Stomach smooth muscle (tissue), 2 donors: Measurements from ENCODE around the gene HIBCH.
"Not testable (repeated sequence)": the region's sequence is repeated elsewhere in the genome, so short reads cannot be mapped to it uniquely, and the experiment has no call there.

Experiments
- H3K27ac ChIP-seq: one replicate; pipeline ENCODE4 v1.7.0; 2013; ENCODE audit warnings: mild to moderate bottlenecking, low read length, inconsistent platforms
- H3K27me3 ChIP-seq, 2 donors: one replicate each; pipeline ENCODE4 v1.7.0; 2013; ENCODE audit warnings: low read length in 2 of 2; ENCODE audit not compliant: insufficient read depth in 2 of 2, control insufficient read depth in 1 of 2
- H3K36me3 ChIP-seq, 2 donors: one replicate each; pipeline ENCODE4 v1.7.0; 2013; ENCODE audit warnings: low read length in 2 of 2; ENCODE audit not compliant: control insufficient read depth in 2 of 2, insufficient read depth in 2 of 2
- H3K4me1 ChIP-seq: one replicate; pipeline ENCODE4 v1.7.0; 2013; ENCODE audit warnings: low read length; ENCODE audit not compliant: control insufficient read depth, insufficient read depth
- H3K4me3 ChIP-seq, 2 donors: one replicate each; pipeline ENCODE4 v1.7.0; 2013; ENCODE audit warnings: low read length in 2 of 2
- H3K9ac ChIP-seq, 2 donors: one replicate each; pipeline ENCODE4 v1.7.0; 2013; ENCODE audit warnings: low read length in 2 of 2, mild to moderate bottlenecking in 1 of 2
- H3K9me3 ChIP-seq, 2 donors: one replicate each; pipeline ENCODE4 v1.7.0; 2013; ENCODE audit warnings: low read length in 2 of 2; ENCODE audit not compliant: control insufficient read depth in 2 of 2
- donor health status: healthy.
- donor health status: Pancreatic carcinoma.

The HIBCH gene

GRCh38 chr2:190272457-190272842 lies 47.2 kb downstream of the HIBCH start:
- H3K4me3 ChIP-seq: no peak overlapping the region
- no peaks in the 10 kb centered on the region for H3K27me3 ChIP-seq
- H3K9me3 ChIP-seq: no peaks in the 10 kb centered on the region
- no peaks in the 10 kb centered on the region for H3K36me3 ChIP-seq
- H3K27ac ChIP-seq: no peak overlapping the region
- H3K4me1 ChIP-seq: no peaks in the 10 kb centered on the region
- H3K9ac ChIP-seq: no peak overlapping the region

- H3K4me3 ChIP-seq: no peak overlapping the region
- H3K27ac ChIP-seq: no peak overlapping the region
- no peak overlapping the region for H3K9ac ChIP-seq
- H3K36me3 ChIP-seq: peaks cover 0 to 3% of the 10 kb centered on the region in 2 donors
- no peaks in the 10 kb centered on the region for H3K9me3 ChIP-seq
- H3K4me1 ChIP-seq: no peaks in the 10 kb centered on the region
- no peaks in the 10 kb centered on the region for H3K27me3 ChIP-seq
These were observed 47.7 kb downstream of the HIBCH start for GRCh38 chr2:190271783-190272456.

GRCh38 chr2:190270298-190270697 lies 49.3 kb downstream of the HIBCH start:
- H3K9ac ChIP-seq: no peak overlapping the region
- H3K9me3 ChIP-seq: no peaks in the 10 kb centered on the region
- no peaks in the 10 kb centered on the region for H3K4me1 ChIP-seq
- peaks cover 0 to 3% of the 10 kb centered on the region in 2 donors for H3K36me3 ChIP-seq
- no peak overlapping the region for H3K4me3 ChIP-seq
- no peak overlapping the region for H3K27ac ChIP-seq
- no peaks in the 10 kb centered on the region for H3K27me3 ChIP-seq

GRCh38 chr2:190269699-190270098 lies 49.9 kb downstream of the HIBCH start:
- not testable (repeated sequence) for H3K9ac ChIP-seq, H3K4me3 ChIP-seq, H3K27ac ChIP-seq, H3K4me1 ChIP-seq, H3K27me3 ChIP-seq, H3K9me3 ChIP-seq, H3K36me3 ChIP-seq

- no peaks in the 10 kb centered on the region for H3K9me3 ChIP-seq
- H3K4me1 ChIP-seq: no peaks in the 10 kb centered on the region
- peaks cover 0 to 3% of the 10 kb centered on the region in 2 donors for H3K36me3 ChIP-seq
- H3K9ac ChIP-seq: no peak overlapping the region
- H3K27ac ChIP-seq: no peak overlapping the region
- no peak overlapping the region for H3K4me3 ChIP-seq
- H3K27me3 ChIP-seq: no peaks in the 10 kb centered on the region
These were observed 52.3 kb downstream of the HIBCH start for GRCh38 chr2:190267302-190267701.

GRCh38 chr2:190266314-190266713 lies 53.3 kb downstream of the HIBCH start:
- Histone ChIP-seq H3K36me3 (peaks cover 0 to 3% of the 10 kb centered on the region in 2 donors), H3K27ac (no peak overlapping the region), H3K4me3 (no peak overlapping the region), H3K9ac (no peak overlapping the region), H3K4me1 (no peaks in the 10 kb centered on the region), H3K9me3 (no peaks in the 10 kb centered on the region), H3K27me3 (no peaks in the 10 kb centered on the region)

GRCh38 chr2:190261851-190262250 lies 57.8 kb downstream of the HIBCH start:
- no peak overlapping the region for H3K27ac ChIP-seq

GRCh38 chr2:190256087-190256486 lies 63.5 kb downstream of the HIBCH start:
- Histone ChIP-seq H3K36me3 (peaks cover 20 to 24% of the 10 kb centered on the region in 2 donors), H3K27me3 (no peaks in the 10 kb centered on the region), H3K4me3 (no peak overlapping the region), H3K9ac (no peak overlapping the region), H3K4me1 (no peaks in the 10 kb centered on the region), H3K27ac (no peak overlapping the region), H3K9me3 (no peaks in the 10 kb centered on the region)

More at GRCh38 chr2:190261851-190262250, 57.8 kb downstream of the HIBCH start:
- no peaks in the 10 kb centered on the region for H3K27me3 ChIP-seq
- H3K36me3 ChIP-seq: peaks cover 3 to 15% of the 10 kb centered on the region in 2 donors
- no peaks in the 10 kb centered on the region for H3K9me3 ChIP-seq
- no peak overlapping the region for H3K9ac ChIP-seq
- no peaks in the 10 kb centered on the region for H3K4me1 ChIP-seq
- no peak overlapping the region for H3K4me3 ChIP-seq

- no peak overlapping the region for H3K9ac ChIP-seq
- H3K27ac ChIP-seq: no peak overlapping the region
- H3K4me1 ChIP-seq: no peaks in the 10 kb centered on the region
- H3K36me3 ChIP-seq: peaks cover 20 to 24% of the 10 kb centered on the region in 2 donors
- no peak overlapping the region for H3K4me3 ChIP-seq
- no peaks in the 10 kb centered on the region for H3K9me3 ChIP-seq
- no peaks in the 10 kb centered on the region for H3K27me3 ChIP-seq
These were observed 64.0 kb downstream of the HIBCH start for GRCh38 chr2:190255676-190256075.

- no peaks in the 10 kb centered on the region for H3K9me3 ChIP-seq
- no peak overlapping the region for H3K9ac ChIP-seq
- no peak overlapping the region for H3K27ac ChIP-seq
- no peak overlapping the region for H3K4me3 ChIP-seq
- H3K4me1 ChIP-seq: no peaks in the 10 kb centered on the region
- peaks cover 20 to 22% of the 10 kb centered on the region in 2 donors for H3K36me3 ChIP-seq
- no peaks in the 10 kb centered on the region for H3K27me3 ChIP-seq
These were observed 65.4 kb downstream of the HIBCH start for GRCh38 chr2:190254063-190254850.

- H3K27me3 ChIP-seq: no peaks in the 10 kb centered on the region
- H3K9ac ChIP-seq: no peak overlapping the region
- H3K4me1 ChIP-seq: no peaks in the 10 kb centered on the region
- no peak overlapping the region for H3K27ac ChIP-seq
- H3K4me3 ChIP-seq: no peak overlapping the region
- no peaks in the 10 kb centered on the region for H3K9me3 ChIP-seq
- H3K36me3 ChIP-seq: peaks cover 11 to 13% of the 10 kb centered on the region in 2 donors
These were observed 69.2 kb downstream of the HIBCH start for GRCh38 chr2:190250421-190250820.
